NCI-H146 treated with DMSO at 0.1 percent for 48 hours (cell line): ENCODE results near the gene DLGAP5.

ENCODE experiments used
- DNase-seq: peaks from one replicate; lab custom pipeline; 2025; ENCODE audit not compliant: unreplicated experiment; lab: John Stamatoyannopoulos, UW

Gene DLGAP5

GRCh38 chr14:55115460-55115859 is 75.9 kb downstream of the DLGAP5 start:
- DNase-seq = no peak

- no peak for DNase-seq
Observed at GRCh38 chr14:55114720-55115119, 76.7 kb downstream of the DLGAP5 start.

GRCh38 chr14:55111122-55111708 is 80.2 kb downstream of the DLGAP5 start:
- no peak for DNase-seq

- no peak for DNase-seq
Observed at GRCh38 chr14:55109836-55110235, 81.5 kb downstream of the DLGAP5 start.

GRCh38 chr14:55107766-55108554 is 83.4 kb downstream of the DLGAP5 start:
- DNase-seq = no peak

GRCh38 chr14:55105991-55106390 is 85.4 kb downstream of the DLGAP5 start:
- no peak for DNase-seq

DNA sequence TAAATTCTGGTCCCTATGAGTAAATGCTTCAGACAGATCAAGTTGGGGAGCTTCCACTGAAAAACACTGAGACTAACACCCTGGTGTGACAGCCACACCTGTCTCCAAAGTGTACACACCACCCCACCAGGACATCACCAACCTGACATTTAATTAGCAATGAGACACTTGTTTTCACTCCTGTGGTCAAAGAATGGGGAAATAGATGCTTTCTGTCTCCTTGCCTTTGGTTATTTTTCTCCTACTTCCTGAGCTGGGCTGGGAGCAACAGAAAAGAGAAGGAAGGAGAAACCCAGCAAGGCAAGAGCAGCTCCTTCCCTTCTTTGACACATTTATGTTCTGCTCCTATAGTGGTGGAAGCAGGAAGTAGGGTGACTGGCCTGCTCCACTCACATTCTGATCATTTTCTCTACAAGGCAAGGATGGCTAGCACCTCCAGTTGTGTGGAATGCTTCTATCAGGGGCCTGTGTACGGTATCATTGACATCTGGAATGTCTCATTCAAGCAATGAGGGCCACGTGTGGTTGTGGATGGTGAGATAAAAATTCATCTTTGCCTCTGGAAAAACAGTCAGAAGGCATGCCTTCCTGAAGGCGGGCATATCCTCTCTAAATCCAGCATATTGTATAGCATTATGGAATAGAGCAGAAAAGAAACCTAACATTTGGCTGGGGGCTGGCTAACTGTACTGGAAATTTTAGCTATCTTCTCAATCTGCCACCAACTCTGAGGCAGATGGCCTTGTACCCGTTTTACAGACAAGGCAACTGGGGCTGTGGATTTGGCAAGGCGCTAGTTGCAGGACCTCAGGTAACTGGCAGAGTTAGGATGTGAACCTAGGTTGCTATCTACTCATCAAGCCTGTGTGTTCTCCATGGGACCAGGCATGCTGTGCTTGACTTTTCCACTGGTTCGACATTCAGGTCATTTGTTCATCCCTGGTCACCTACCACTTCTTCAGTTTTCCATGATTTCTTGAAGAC is 87.1 kb downstream of the DLGAP5 start:
- DNase-seq = no peak

- no peak for DNase-seq
Observed at GRCh38 chr14:55103005-55103640, 88.3 kb downstream of the DLGAP5 start.

GRCh38 chr14:55102141-55102621 is 89.2 kb downstream of the DLGAP5 start:
- DNase-seq = peak; percentile 21

DNA sequence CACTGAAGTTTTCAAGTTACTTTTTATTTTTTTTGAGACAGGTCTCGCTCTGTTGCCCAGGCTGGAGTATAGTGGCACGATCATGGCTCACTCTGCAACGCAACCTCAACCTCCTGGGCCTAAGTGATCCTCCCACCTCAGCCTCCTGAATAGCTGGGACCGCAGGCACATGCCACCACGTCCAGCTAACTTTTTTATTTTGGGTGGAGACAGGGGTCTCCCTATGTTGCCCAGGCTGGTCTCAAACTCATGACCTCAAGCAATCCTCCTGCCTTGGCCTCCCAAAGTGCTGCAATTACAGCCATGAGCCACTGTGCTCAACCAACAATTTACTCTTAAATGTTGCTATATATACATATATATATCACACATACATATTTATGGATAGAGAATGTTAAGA is 89.7 kb downstream of the DLGAP5 start:
- DNase-seq = no peak

- DNase-seq = no peak
Observed at GRCh38 chr14:55099756-55100155, 91.6 kb downstream of the DLGAP5 start.

DNA sequence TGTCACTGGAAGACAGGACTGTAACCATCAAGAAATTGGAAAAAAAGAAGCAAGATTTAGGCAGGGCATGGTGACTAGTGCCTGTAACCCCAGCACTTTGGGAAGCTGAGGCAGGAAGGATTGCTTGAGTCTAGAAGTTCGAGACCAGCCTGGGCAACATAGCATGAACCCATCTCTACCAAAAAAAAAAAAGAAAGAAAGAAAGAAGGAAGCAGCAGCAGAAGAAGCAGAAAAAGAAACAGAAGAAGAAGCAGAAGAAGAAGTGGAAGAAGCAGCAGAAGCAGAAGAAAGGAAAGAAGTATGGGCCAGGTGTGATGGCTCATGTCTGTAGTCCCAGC is 92.9 kb downstream of the DLGAP5 start:
- no peak for DNase-seq
